Osteocyte (in vitro differentiated cells): Measurements from ENCODE around the gene CYSTM1. TPM values are rescaled to one million over a fixed set of nuclear protein-coding genes. Genes with fewer than 3 reads are reported as not detected.

Source experiments
- DNase-seq: peaks from one replicate; pipeline ENCODE4 v3.0.0; 2021; ENCODE audit warnings: mixed read lengths; ENCODE audit not compliant: unreplicated experiment; ENCODE audit errors: extremely low spot score
- H3K27ac Mint-ChIP-seq: one replicate; pipeline ENCODE4 v1.8.0; 2021; ENCODE audit warnings: mild to moderate bottlenecking, mixed read lengths; ENCODE audit not compliant: unreplicated experiment
- H3K27me3 Mint-ChIP-seq: one replicate; pipeline ENCODE4 v1.8.0; 2021; ENCODE audit warnings: mixed read lengths; ENCODE audit not compliant: unreplicated experiment
- H3K36me3 Mint-ChIP-seq: one replicate; pipeline ENCODE4 v1.8.0; 2021; ENCODE audit warnings: mixed read lengths; ENCODE audit not compliant: unreplicated experiment
- H3K4me1 Mint-ChIP-seq: one replicate; pipeline ENCODE4 v1.8.0; 2021; ENCODE audit warnings: mixed read lengths; ENCODE audit not compliant: unreplicated experiment
- H3K4me3 Mint-ChIP-seq: one replicate; pipeline ENCODE4 v1.8.0; 2021; ENCODE audit warnings: mild to moderate bottlenecking, moderate library complexity, mixed read lengths; ENCODE audit not compliant: unreplicated experiment
- H3K9me3 Mint-ChIP-seq: one replicate; pipeline ENCODE4 v1.8.0; 2021; ENCODE audit warnings: mixed read lengths; ENCODE audit not compliant: unreplicated experiment
- CTCF ChIP-seq: fragments of 200-600 bp; sonication (generic); IDR thresholded peaks from 2 replicates; pipeline ENCODE4 v1.5.0; 2021; ENCODE audit warnings: antibody characterized with exemption, mild to moderate bottlenecking, moderate library complexity
- total RNA-seq: library from RNA; stranded (reverse); gene quantifications from 2 replicates; pipeline ENCODE4 v1.2.1, GENCODE V29; 2021

CYSTM1 gene
- total RNA-seq, 1 donor from 2014 or later, result 26.7 TPM

- peaks cover 4% of the 10 kb centered on the region for H3K36me3 Mint-ChIP-seq
- TF ChIP-seq CTCF, result no peak
- no peak overlapping the region for H3K4me3 Mint-ChIP-seq
- H3K4me1 Mint-ChIP-seq, result peaks cover 21% of the 10 kb centered on the region
- no peak overlapping the region for H3K27ac Mint-ChIP-seq
- H3K9me3 Mint-ChIP-seq, result no peaks in the 10 kb centered on the region
- no peak for DNase-seq
- no peaks in the 10 kb centered on the region for H3K27me3 Mint-ChIP-seq
Measured at GRCh38 chr5:140265845-140266244, 90.9 kb downstream of the CYSTM1 start.

GRCh38 chr5:140266471-140267200 is 91.6 kb downstream of the CYSTM1 start:
- Mint-ChIP-seq H3K27me3 (no peaks in the 10 kb centered on the region), H3K36me3 (peaks cover 4% of the 10 kb centered on the region), H3K27ac (no peak overlapping the region), H3K4me3 (no peak overlapping the region), H3K4me1 (peaks cover 13% of the 10 kb centered on the region), H3K9me3 (no peaks in the 10 kb centered on the region)
- DNase-seq, result no peak
- no peak for TF ChIP-seq CTCF

GRCh38 chr5:140267201-140267540 is 92.2 kb downstream of the CYSTM1 start:
- no peak for TF ChIP-seq CTCF
- H3K27ac Mint-ChIP-seq, result no peak overlapping the region
- H3K27me3 Mint-ChIP-seq, result no peaks in the 10 kb centered on the region

GRCh38 chr5:140267559-140268018 is 92.6 kb downstream of the CYSTM1 start:
- H3K9me3 Mint-ChIP-seq, result no peaks in the 10 kb centered on the region
- H3K4me1 Mint-ChIP-seq, result peaks cover 11% of the 10 kb centered on the region
- H3K4me3 Mint-ChIP-seq, result no peak overlapping the region
- H3K27ac Mint-ChIP-seq, result no peak overlapping the region
- TF ChIP-seq CTCF, result no peak
- DNase-seq, result no peak
- no peaks in the 10 kb centered on the region for H3K27me3 Mint-ChIP-seq
- peaks cover 4% of the 10 kb centered on the region for H3K36me3 Mint-ChIP-seq

More at GRCh38 chr5:140267201-140267540, 92.2 kb downstream of the CYSTM1 start:
- Mint-ChIP-seq H3K4me1 (peaks cover 11% of the 10 kb centered on the region), H3K36me3 (peaks cover 4% of the 10 kb centered on the region), H3K4me3 (no peak overlapping the region), H3K9me3 (no peaks in the 10 kb centered on the region)
- DNase-seq, result no peak

- H3K4me3 Mint-ChIP-seq, result no peak overlapping the region
- peaks cover 9% of the 10 kb centered on the region for H3K4me1 Mint-ChIP-seq
- H3K36me3 Mint-ChIP-seq, result peaks cover 4% of the 10 kb centered on the region
- no peaks in the 10 kb centered on the region for H3K9me3 Mint-ChIP-seq
- H3K27me3 Mint-ChIP-seq, result no peaks in the 10 kb centered on the region
- DNase-seq, result no peak
- no peak overlapping the region for H3K27ac Mint-ChIP-seq
- TF ChIP-seq CTCF, result no peak
Measured at GRCh38 chr5:140270008-140270407, 95.0 kb downstream of the CYSTM1 start.
